Stimulated activated naive CD8-positive, alpha-beta T cell treated with anti-CD3 and anti-CD28 coated beads, Interleukin-15, Interleukin-2, amounts not matched to agents 100 U/mL and 50 U/mL, for 24 hours (primary cell): Measurements from ENCODE around the gene LCOR.

Experiments used
- ATAC-seq: fragments of 150-1000 bp; cut with Tn5 transposase; one replicate; pipeline ENCODE4 v1.10.0; 2021
- DNase-seq: peaks from one replicate; pipeline ENCODE4 v3.0.0; 2021

LCOR gene

GRCh38 chr10:97034958-97035769 lies 203.1 kb downstream of the LCOR start:
- DNase-seq (no peak), ATAC-seq (no peak)

GRCh38 chr10:97037365-97038361 lies 205.6 kb downstream of the LCOR start:
- peak; percentile 82 for DNase-seq
- ATAC-seq: peak; percentile 85

- ATAC-seq: no peak
- no peak for DNase-seq
Measured at GRCh38 chr10:97038688-97039087, 206.6 kb downstream of the LCOR start.

GRCh38 chr10:97039538-97040247 lies 207.6 kb downstream of the LCOR start:
- DNase-seq (no peak), ATAC-seq (no peak)

- DNase-seq: no peak
- ATAC-seq: no peak
Measured at GRCh38 chr10:97040248-97040584, 208.1 kb downstream of the LCOR start.

- no peak for ATAC-seq
- DNase-seq: no peak
Measured at GRCh38 chr10:97040706-97041105, 208.6 kb downstream of the LCOR start.

- no peak for ATAC-seq
Measured at GRCh38 chr10:97042081-97042480, 210.0 kb downstream of the LCOR start.

GRCh38 chr10:97042716-97043562 lies 210.8 kb downstream of the LCOR start:
- peak; percentile 15 for ATAC-seq

More at GRCh38 chr10:97042081-97042480, 210.0 kb downstream of the LCOR start:
- DNase-seq: no peak

GRCh38 chr10:97043563-97043855 lies 211.4 kb downstream of the LCOR start:
- no peak for ATAC-seq
- DNase-seq: no peak

More at GRCh38 chr10:97042716-97043562, 210.8 kb downstream of the LCOR start:
- no peak for DNase-seq
